ENCODE results near the gene B4GALT2. TPM values are rescaled to one million over a fixed set of nuclear protein-coding genes. Genes with fewer than 3 reads are reported as not detected.

B4GALT2 gene
- total and polyA plus RNA-seq, 9 donors, result 11.9 to 51.3 (median 28.8) TPM

DNA sequence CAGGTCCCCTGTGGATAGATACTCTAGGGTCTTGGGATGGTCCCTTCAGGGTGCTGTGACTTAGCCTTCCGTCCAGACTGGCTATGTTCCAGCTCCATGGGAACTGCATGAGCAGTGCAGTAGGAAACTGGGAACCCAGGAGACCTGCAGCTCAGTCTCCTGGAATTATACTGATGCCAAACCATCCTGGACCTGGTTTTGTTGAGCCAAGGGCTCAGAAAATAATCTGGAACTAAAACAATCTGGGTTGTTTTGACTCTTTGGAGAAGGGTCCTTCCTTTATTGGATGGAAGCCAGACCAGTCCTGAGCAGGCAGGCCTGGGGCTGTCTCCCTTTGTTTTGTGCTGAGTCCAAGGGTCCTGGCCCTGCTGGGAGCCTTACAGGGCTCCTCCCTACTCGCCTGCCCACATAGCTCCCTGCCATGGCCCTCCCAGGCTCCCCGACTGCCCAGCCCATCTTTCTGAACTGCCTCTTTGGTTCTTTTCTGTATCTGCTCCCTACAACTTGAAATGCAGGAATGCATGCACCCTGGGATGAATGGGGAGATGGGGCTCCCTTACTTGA lies 31.1 kb upstream of the B4GALT2 start:
- intact Hi-C loops (cut with DNase I), result no loop called here
- no peak for DNase-seq
- H3K27ac ChIP-seq, result no peak overlapping the region

GRCh38 chr1:43949678-43950077 lies 29.3 kb upstream of the B4GALT2 start:
- Histone ChIP-seq H3K9me3 (no peaks in the 10 kb centered on the region), H3K27me3 (no peaks in the 10 kb centered on the region), H3K27ac (no peak overlapping the region), H3K4me1 (ENCODE audit: insufficient read depth) (peaks cover 9% of the 10 kb centered on the region), H3K4me3 (no peak overlapping the region), H3K36me3 (no peaks in the 10 kb centered on the region)
- intact Hi-C loops (cut with DNase I), result no loop called here
- whole genome bisulfite sequencing, 3 donors, result 61 to 84% (median 68%) methylated on average over 12 to 13 of the region's 13 CpGs
- no peak for DNase-seq
- TF ChIP-seq POLR2A (IDR thresholded peaks at IDR 0.05) (no peak), EP300 (IDR thresholded peaks at IDR 0.05) (no peak), CTCF (IDR thresholded peaks at IDR 0.05) (no peak)

More for the DNA sequence above, 31.1 kb upstream of the B4GALT2 start:
- TF ChIP-seq POLR2A (IDR thresholded peaks at IDR 0.05) (no peak), EP300 (IDR thresholded peaks at IDR 0.05) (no peak), CTCF (IDR thresholded peaks at IDR 0.05) (no peak)
- H3K36me3 ChIP-seq, result no peaks in the 10 kb centered on the region
- peaks cover 9% of the 10 kb centered on the region for H3K4me1 ChIP-seq (ENCODE audit: insufficient read depth)
- peak overlapping the region; percentile 82 for H3K4me3 ChIP-seq
- 0 to 8% (median 5%) methylated on average over 3 of the region's 3 CpGs for WGBS, 3 donors
- H3K9me3 ChIP-seq, result no peaks in the 10 kb centered on the region
- H3K27me3 ChIP-seq, result no peaks in the 10 kb centered on the region

DNA sequence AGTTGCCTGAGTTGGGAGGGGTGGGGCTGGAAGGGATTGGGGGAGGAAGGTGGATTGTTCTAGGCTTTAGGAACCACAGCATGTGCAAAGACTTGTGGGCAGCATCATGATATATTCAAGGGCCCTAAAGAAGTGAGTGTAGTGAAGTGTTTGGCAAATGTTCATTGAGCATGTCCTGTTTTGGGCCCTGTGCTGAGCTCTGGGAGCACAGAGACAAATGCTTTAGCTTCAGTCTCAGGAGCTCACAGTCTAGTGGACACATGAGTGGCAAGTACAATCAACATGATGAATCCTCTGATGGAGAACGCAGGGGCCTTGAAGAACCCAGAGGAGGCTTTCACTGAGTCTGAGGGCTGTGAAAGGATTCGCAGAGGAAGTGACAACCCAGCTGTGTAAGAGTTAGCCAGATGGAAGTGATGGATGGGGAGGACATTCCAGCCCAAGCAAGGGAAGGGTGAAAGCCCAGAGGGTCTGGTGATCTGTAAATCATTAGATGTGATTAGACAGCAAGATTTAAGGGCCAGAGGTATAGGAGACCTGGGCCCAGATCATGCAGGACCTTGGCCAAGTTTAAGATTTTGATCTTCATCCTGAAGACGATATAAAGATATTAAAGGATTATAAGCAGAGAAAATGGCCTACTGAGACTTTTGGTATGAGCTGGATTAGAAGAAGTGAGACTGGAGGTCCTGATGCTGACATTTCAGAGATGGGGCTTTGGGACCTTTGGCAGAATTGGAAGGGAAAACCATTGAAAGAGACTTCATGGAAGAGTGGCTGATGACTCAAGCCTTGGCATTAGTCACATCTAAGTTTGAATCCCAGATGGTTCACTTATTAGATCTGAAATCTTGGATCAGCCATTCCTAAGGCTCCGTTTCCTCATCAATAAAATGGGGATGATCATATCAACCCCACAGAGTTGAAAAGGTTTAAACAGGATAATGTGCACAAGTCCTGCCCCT lies 27.7 kb upstream of the B4GALT2 start:
- 86 to 90% (median 87%) methylated on average over 4 of the region's 4 CpGs for WGBS, 3 donors
- intact Hi-C loops (cut with DNase I), result no loop called here
- Histone ChIP-seq H3K27me3 (no peaks in the 10 kb centered on the region), H3K36me3 (no peaks in the 10 kb centered on the region), H3K27ac (no peak overlapping the region), H3K4me3 (no peak overlapping the region), H3K4me1 (ENCODE audit: insufficient read depth) (peaks cover 9% of the 10 kb centered on the region), H3K9me3 (no peaks in the 10 kb centered on the region)
- no peak for TF ChIP-seq POLR2A (IDR thresholded peaks at IDR 0.05)
- no peak for TF ChIP-seq CTCF (IDR thresholded peaks at IDR 0.05)
- TF ChIP-seq EP300 (IDR thresholded peaks at IDR 0.05), result no peak
- DNase-seq, result no peak

- intact Hi-C loops (cut with DNase I), result no loop called here
- H3K4me3 ChIP-seq, result no peak overlapping the region
- H3K36me3 ChIP-seq, result no peaks in the 10 kb centered on the region
- 56 to 69% (median 59%) methylated on average over 8 of the region's 8 CpGs for WGBS, 3 donors
- no peak for DNase-seq
- H3K27ac ChIP-seq, result no peak overlapping the region
- TF ChIP-seq EP300 (IDR thresholded peaks at IDR 0.05) (no peak), POLR2A (IDR thresholded peaks at IDR 0.05) (no peak), CTCF (IDR thresholded peaks at IDR 0.05) (no peak)
- H3K4me1 ChIP-seq (ENCODE audit: insufficient read depth), result peaks cover 5% of the 10 kb centered on the region
- no peaks in the 10 kb centered on the region for H3K27me3 ChIP-seq
- H3K9me3 ChIP-seq, result no peaks in the 10 kb centered on the region
Measured at GRCh38 chr1:43952731-43953346, 26.2 kb upstream of the B4GALT2 start.
